HG03066 (cell line): ENCODE measurements around the gene HAUS7.

ENCODE experiments used
- ATAC-seq: cut with Tn5 transposase; IDR thresholded peaks from one replicate; pipeline ENCODE4 v1.9.1; 2021; ENCODE audit warnings: low read depth; ENCODE audit not compliant: unreplicated experiment

HAUS7 gene

DNA sequence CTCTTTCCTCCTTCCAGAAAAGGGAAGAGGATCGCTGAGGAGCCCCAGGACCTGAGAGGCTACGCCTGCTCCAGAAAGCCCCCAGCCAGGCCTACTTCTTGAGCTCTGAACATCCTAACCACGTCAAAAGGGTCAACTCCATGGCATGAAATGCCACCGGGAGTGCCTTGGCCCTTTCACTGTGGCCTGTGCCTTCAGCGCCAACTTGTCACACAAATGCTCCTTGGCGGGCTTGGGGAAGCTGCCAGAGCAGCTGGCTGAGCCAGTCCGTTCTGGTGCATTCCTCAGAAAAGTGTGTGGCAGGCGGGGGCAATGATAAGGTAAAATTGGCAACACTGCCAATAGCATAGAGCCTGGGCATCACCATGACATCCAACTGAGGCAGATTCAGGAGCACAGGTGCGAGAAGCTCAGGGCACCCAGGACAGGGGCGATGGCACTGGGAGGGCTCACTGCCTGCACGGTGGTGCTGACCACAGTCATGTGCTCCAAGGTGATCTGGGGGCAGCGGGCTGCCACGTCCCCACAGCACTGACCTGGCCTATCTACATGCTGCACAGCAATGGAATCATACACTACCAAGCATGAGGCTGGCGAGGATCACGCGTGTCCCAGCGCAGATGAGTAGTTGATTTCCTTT lies 12.4 kb downstream of the HAUS7 start:
- ATAC-seq = no peak

DNA sequence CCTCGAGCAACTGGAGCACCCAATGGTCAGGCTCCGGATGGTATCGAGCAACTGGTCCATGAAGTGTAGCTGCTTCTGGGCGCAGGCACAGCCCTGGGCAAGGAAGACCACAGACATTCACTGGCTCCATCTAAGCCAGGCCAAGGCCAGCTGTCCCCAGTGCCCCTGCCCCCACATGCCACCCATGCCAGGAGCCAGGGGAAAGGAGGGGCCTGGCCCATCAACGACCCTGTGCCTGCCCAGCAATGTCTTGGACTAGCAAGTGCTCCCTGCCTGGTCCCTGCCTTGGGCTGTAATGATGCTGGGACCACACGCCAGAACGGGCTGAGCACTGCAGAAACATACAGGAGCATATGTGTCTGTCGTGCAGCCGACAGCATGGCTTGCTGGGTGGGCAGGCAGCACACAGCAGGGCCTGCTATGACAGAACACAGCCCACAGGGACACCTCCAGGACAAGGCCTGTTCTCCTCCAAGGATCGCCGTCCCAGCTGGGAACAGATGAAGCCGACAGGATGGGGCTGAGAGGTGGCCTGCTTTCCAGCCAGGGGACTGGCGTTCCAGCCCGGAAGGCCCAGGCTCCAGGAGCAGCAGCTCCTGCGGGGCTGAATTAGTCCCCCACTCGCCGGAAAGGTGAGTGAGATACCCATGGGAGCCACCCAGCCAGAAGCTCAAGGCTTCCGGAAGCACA lies 13.1 kb downstream of the HAUS7 start:
- no peak for ATAC-seq

DNA sequence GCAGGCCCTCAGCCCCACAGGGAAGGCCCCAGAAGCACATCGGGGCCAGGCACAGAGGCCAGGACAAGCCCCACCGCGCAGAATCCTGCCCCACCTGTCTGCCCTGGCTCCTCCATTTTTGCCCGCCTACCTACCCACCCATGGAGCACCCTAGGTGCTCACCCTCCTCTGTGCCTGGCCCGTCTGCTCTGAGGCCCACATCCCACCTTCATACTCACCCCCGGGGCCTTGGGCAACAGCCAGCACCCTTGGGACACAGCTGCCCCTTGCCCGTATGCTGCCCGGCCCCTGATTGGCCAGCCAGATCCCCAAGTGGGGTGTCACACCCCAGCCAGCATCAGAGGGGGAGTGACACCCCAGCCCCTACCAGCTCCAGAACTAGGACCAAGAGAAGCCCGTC lies 13.7 kb downstream of the HAUS7 start:
- no peak for ATAC-seq

DNA sequence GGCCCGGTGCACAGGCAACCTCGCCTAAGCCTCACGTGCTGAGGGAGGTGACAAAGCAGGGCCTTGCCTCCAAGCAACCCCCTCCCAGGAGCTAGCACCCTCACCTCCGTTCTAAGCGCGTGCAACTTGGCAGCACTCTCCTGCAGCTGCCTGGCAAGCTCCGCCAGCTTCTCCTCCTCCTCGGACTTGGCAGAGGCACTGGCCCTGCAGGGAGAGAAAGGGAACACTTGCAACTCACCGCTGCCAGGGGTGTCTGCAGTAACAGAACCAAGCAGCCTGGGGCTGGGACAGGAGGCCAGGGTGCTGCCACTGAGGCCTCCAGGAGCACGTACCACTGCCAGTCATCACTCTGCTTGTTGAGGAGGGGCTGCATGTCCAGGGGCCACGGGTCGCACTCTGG lies 14.2 kb downstream of the HAUS7 start:
- ATAC-seq = no peak

DNA sequence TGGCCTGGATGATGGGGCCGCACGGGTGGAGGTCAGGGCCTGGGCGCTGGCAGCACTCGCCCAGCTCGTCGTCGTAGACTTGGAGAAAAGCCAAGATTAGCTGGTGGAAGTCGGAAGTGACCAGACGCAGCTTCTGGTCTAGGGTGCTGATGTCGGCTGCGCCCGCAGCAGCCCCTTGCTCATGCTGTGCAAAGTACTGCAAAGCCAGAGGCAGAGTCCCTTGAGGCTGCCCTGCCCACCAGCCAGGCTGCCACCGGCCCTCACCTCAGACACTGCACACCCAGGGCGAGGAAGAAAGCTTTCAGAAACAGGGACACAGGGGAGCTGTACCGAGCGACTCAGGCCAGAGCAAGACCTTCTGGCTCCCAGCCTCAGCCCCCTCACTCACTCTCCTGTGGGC lies 14.8 kb downstream of the HAUS7 start:
- no peak for ATAC-seq

DNA sequence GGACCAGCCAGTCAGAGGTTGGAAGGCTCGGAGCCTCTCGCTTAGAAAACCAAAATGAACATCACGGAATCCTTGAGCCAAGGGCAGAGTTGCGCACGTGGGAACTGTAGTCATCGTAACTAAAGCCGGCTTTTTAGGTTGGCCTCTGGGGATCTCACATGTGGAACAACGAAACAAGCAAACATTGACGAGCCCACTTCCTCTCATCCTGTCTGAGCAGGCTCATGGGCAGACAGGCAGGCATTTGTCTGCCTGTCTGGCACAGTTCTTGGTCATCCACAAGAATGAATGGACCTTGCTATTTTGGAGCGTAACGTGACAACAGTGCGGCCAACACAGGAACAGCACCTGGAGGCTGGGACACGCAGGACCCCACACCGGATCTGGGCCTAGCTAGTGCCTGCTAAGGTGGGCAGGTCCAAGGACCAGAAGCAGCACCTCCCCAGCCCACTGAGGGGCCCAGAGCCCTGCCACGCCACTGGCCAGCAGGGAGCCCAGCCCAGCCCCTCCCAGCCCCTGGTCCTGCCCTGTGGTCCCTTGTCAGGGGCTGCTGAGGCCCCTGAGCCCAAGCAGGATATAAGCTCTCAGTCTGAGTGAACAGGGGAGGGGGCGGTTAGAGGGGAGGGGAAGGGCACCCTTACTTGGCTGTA lies 15.3 kb downstream of the HAUS7 start:
- ATAC-seq = no peak

DNA sequence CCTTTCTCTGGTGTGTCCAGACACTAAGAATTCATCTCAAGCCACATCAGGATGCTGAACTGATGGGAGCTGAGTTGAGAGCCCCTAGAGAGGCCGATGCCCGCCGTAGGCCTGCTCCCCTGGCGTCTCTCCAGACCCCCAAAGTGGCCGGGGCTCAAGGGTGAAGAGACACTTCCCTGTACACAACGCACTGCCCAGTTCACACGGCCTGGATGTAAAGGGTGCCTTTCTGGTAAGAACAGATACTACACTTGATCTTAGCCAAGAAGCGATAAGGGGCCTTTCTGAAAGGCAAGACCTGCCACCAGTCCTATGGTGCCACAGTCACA lies 19.5 kb downstream of the HAUS7 start:
- no peak for ATAC-seq

DNA sequence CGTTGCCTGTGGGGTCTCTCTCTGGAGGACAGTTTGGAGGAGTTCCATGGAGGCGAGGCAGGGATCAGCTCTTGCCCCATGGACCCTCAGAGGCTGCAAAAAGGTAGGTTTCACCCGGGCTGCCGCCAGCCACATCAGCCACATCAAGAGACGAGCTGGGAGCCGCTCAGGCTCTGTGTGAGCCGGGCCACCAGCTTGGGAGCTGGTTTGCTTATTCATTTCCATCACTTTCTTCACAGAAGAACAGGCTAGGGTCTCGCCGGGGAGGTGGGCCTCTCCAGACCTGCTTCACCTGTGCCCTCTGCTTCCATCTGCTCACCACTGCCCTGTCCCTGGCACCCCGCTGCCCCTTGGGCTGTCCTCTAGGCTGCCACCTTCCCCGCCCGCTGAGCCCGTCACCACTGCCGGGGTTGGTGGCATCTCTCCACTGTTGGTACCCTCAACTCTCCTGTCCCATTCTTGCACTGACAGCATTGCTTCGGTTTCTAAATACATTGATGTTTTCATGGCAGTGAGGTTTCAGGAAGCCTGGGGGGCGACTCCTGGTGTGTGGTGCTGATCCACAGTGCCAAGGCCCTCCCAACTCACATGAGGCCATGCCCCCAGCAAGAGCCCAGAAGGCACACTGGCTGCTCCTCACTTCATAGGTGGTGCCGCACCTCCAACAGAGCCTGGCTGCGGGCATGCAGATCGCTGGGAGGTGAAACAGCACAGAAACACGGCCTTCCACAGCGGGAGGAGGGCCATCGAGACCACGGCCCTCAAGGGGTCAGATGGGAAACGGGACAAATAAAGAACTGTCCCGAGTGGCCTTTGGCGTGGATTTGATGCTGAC lies 20.0 kb downstream of the HAUS7 start:
- no peak for ATAC-seq

DNA sequence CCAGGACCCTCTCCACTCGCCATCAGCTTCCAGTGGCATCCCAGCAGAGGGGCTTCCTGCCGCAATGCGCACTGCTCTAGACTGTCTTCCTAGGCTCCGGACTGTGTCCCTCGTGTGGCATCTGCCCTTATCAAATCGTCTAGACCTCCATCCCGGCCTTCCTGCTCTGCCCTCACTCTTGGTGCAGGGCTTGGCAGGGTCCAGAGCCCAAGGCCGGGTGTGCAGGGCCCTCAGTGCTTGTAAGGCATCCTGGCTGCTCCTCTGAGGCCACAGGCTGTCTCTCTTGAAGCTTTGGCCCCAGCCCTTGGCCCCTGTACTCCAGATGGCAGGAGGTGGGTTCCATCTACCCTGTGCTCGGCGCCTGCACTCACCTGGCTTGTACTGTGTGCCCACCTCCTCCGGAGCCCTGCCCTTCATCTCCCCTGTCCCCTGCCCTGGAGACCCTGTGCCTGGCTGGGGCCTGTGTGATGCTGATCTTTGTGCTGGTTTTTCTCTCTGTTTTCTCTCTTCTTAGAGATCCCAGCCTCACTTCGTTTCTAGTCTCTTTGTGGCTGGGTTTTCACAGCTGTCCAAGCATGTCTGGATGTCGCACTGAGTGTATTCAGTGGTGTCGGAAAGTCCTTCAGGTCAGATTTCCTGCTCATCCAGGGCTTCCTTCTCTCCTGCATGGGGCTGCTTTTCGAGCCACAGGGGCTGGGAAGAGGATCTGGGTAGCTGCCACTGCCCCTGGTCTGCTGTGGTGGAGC lies 20.8 kb downstream of the HAUS7 start:
- ATAC-seq = no peak

DNA sequence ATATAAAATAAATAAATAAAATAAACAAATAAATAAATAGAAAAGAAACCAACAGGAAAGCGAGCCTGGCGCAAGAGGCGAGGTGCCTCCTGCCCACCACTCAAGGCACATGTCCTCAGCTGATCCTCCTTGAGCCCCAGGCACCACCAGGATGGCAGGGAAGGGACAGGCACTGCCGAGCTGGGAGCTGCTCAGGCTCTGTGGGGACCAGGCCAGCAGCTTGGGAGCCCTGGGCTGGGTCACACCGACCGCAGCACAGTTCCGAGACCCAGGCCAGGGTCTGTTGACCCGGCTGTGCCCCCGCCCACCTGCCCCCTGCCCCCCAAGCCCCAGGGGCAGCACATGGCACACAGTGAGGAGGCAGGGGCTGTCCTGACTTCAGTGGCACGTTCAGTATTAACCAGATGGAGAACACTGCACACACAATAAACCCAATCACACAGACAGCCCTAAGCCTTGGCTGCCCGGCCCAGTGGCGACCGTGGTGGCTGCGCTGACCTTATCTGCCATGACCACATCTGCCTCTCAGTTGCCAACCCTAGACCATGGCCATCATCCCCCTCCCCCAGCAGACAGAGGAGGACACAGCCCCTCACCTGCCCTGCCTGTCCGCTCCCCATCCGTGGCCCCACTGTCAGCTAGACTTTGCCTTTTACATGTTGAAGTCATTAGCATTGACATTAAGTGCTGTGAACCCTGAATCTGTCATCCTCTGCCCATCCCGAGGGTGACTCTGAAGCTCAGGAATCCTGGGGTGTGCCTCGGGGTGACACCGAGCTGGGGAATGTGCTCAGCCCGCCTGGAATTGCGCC lies 21.6 kb downstream of the HAUS7 start:
- no peak for ATAC-seq

DNA sequence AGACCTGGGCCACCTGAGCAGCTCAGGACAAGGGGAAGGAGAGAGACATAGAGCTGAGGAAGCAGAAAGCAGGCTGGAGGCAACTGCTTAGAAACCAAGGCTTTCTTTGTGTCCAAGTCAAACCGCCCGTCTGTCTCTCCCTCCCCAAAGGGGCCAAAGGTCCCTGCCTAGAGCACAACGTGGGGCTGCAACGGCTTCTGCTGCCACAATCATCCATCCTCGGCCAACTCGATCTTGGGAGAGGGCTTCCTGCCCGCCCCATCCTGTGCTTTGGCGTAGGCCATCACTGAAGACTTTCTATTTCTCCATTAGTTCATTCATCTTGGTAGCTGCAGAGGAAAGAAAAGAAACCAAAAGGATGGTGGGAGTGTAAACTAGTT lies 22.8 kb downstream of the HAUS7 start:
- no peak for ATAC-seq

DNA sequence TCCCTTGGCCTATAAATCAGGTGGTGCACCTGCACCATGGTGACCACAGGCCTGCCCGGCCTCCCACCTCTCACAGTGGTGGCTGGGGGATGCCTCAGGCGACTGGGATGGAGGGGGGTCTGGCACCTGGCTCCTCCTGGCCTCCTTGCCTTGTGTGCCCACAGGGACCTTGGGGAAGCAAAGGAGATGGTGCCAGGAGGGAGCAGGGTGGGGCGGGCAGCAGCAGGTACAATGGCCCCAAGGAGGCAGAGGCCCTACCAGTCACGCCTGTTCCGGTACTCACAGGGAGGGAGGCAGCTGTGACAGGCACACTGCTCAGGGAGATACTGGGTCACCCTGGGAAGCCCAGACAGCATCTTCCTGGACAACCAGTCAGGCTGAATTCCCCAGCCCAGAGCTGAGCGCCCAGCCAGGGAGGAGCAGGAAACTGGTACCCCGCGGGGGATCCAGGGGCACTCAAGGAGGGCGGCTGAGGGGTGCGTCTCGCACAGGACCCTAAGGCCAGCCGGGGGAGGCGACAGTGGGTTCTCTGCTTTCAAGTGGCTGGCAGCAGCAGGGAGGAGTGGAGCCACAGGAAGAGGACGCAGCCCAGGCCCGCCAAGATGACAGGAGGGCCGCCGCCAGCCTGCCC lies 23.3 kb downstream of the HAUS7 start:
- no peak for ATAC-seq

DNA sequence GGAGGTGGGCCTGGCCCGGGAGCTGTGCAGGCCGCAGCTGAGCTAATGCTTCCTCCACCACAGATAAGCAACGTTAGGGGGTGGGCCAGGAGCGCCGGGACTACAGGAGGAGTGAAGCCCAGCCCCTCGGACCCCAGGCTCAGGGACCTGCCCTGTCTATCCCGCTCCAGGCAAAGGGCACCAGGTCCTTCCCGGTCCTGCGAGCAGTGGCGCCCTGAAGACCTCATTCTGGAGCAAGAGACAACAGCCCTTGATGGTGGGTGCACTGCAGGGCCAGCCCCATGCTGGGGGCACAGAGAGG lies 23.8 kb downstream of the HAUS7 start:
- no peak for ATAC-seq

DNA sequence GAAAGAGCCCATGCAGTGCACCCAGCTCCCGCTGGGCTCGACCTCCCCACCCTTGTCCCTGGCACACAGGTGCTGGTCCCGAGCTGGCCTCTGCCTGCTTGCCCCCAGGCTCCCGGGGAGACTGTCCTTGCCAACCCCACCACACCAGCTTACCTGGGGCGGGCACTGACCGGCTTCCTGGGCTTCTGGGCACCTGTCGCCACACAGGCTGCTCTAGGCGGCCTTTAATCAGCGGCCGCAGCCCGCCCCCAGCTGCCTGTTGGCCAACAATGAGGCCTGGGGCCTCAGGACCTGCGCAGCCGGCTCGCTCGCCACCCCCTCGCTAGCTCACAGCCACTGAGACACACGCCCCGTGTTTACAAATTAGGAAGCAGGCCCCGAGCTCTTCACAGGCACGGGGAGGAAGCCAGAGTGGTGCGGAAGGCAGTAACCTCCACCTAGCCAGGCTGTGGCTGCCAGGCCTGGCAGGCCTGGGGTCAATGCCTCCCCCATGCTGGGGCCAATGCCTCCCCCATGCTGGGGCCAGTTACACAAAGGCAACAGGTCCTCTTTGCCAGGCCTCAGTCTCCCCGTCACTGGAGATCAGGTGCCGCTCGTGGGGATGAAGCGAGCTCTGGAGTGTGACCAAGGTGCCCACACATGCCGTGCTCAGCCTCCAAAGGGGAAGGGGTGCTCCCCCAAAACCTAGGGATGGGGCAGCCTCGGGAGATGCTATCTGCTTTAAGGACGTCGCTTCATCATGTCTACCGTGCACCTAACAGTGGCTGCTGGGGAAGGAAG lies 24.3 kb downstream of the HAUS7 start, which contains the start of gene TREX2:
TREX2 (minus strand) TSS at position 201 of the 780 bp plus-strand sequence. CDS start 626 bp downstream, outside the sequence.
- ATAC-seq = no peak

DNA sequence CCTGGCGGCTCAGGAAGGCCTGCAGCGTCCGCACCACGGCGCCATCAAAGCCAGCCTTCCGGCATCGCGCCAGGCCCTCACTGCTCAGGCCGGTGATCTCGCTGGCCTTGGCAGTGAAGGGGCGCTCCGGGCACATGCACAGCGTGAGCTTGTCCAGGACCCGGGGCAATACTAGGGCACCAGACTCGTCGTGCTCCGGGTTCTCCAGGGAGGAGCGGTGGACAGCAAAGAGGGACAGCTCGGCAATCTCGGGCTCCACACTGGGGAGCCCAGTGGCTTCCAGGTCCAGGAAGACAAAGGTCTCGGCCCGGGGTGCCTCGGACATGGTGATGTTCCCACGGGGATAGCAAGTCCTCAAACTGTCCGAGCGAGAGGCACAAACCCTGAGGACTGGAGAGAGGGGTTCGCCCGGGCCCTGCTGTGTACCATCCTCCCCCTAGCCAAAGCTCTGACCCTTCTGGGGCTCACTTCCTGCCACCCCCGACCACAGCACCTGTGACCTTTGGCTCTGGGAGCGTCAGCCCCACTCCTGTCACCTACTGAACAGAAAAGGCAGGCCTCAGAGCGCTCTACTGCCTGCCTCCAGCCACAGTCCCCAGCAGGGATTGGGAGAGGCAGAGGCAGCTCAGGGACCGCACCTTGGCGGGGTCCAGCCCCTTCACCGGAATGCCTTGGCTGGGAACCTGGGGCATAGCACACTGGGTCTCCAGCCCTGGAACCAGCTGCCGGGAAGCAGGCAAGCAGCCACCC lies 25.1 kb downstream of the HAUS7 start:
- ATAC-seq = no peak

DNA sequence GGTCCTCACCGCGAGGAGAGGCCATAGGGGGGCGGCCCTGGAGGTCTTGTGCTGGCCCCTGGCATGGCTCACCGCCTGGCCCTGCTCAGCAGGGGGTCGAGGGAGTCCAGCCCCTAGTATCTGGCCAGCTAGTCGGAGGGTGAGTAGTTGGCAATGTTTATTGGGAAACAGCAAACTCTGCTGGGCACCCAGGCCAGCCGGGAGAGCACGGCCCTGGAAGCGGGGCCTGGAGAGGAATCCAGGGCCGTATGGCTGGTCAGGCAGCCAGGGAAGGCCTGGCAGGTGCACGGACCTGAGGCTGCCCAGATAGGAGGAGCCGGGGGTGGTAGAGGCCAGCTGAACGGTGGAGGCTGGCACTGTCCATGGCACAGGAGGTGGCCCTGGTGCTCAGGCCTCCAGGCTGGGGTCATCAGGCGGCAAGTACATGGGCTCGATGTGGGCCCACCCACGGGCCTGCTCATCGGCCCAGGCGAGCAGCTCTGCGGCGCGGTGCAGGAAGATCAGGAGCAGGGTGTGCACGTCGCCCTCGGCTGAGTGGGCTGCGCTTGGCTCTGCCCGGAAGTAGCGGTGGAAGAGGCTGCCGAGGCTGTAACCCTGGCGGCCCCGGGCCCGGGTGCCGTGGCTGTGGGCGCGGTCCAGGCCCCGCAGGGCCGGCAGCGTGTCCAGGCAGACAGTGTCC lies 25.9 kb downstream of the HAUS7 start:
- ATAC-seq = no peak
